Smooth muscle cell of the pulmonary artery (primary cell): ENCODE results near the gene CLEC4C. TPM values are rescaled to one million over a fixed set of nuclear protein-coding genes. Genes with fewer than 3 reads are reported as not detected.

Experiments used
- total RNA-seq: library from RNA; depleted of rRNA; stranded (reverse); fragments of >200 nt; gene quantifications from 2 replicates; pipeline ENCODE4 v1.2.3, GENCODE V29; 2014

The CLEC4C gene, protein sequence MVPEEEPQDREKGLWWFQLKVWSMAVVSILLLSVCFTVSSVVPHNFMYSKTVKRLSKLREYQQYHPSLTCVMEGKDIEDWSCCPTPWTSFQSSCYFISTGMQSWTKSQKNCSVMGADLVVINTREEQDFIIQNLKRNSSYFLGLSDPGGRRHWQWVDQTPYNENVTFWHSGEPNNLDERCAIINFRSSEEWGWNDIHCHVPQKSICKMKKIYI
- total RNA-seq, result not detected in 2 replicates

DNA sequence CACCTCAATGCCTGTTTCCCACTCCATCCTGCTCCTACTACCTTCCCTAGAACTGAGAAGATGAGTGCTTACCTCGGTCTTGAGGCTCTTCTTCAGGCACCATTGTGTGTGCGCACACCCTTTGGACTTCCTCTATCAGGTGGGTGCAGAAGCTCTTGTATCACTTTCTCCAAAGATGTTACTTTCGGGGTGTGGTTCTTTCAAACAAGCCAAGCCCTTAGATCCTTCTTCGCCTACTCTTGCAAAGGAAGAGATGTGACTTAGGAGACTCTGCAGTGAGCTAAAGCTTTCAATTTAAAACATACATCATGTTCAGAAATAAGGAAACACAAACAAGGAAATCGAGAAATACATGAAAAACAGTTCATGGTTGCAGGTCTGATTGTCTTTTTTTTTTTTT is at the start of gene CLEC4C:
Gene CLEC4C, minus strand, starts transcription at position 130 of the 400 bp plus-strand sequence. Its CDS starts 27 bp downstream, at position 103.

DNA sequence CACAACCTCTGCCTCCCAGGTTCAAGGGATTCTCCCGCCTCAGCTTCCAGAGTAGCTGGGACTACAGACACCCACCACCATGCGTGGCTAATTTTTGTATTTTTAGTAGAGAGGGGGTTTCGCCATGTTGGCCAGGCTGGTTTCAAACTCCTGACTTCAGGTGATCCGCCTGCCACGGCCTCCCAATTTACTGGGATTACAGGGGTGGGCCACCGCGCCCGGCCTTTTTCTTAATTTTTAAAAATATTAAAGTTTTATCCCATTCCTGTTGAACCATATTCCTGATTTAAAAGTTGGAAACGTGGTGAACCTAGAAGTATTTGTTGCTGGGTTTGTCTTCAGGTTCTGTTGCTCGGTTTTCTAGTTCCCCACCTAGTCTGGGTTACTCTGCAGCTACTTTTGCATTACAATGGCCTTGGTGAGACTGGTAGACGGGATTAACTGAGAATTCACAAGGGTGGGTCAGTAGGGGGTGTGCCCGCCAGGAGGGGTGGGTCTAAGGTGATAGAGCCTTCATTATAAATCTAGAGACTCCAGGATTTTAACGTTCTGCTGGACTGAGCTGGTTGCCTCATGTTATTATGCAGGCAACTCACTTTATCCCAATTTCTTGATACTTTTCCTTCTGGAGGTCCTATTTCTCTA is 41.8 kb upstream of the CLEC4C start, which contains the start of gene NANOG:
Gene NANOG, plus strand, starts transcription at position 519 of the 645 bp plus-strand sequence. CDS start 213 bp downstream, outside the sequence.

DNA sequence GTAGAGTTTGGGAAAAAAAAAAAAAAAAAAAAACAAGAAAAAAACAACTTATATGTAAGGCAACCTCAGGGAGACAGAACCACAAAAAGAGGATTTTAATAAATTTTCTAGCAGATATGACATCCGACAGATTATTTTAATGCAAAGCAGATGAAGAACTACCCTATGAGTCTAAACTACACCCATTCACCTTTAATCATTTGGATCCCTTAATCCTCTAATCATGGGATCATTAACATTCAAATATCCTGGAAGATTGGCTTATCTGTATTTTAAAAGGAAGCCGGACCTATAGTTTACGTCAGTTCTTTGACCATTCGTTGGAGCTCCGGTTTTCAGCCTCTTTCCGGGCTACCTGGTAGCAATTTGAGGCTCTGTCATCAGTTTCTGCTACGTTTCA is 36.0 kb downstream of the CLEC4C start, which contains the start of gene DPPA3:
Gene DPPA3, plus strand, starts transcription at position 301 of the 400 bp plus-strand sequence. CDS start 138 bp downstream, outside the sequence.

DNA sequence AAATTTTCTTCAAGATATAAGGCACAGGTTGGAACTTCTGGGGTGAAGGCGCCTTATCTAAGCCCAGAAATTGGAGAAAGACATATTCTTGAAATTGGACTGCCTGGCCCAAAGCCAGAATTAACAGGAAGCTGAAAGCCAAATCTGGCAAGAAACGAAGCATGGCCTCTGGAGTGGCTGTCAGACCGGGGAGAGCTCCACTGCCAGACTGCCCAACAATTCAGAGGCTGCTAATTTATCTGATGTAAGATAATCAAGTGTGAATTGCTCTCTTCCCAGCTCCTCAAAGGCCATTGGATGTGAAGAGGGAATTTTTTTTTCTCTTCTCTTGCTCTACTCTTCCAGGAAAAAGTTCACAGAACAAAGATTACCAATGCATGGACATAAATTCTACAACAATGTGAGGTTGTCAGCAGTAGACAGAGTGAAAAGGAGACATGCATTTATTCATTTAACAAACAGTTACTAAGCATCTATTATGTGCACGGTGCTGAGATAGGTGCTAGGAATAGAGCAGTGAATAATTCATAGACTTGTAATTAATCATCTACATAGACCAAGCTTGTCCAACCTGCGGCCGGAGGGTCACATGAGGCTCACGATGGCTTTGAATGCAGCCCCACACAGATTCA is 51.5 kb downstream of the CLEC4C start, which contains the start of gene GDF3:
Gene GDF3, minus strand, starts transcription at position 210 of the 632 bp plus-strand sequence. Its CDS starts 47 bp downstream, at position 163.

Other genes with a start within 250 kb of the CLEC4C start
- gene CD163, start 243.6 kb downstream of the CLEC4C start, total RNA-seq, result not detected in 2 replicates
- gene APOBEC1, start 81.5 kb downstream of the CLEC4C start, total RNA-seq, result not detected in 2 replicates
- not detected in 2 replicates for gene GDF3, start 51.6 kb downstream of the CLEC4C start, total RNA-seq
- gene DPPA3, start 35.9 kb downstream of the CLEC4C start, total RNA-seq, result not detected in 2 replicates
- gene NANOGNB, start 17.8 kb upstream of the CLEC4C start, total RNA-seq, result not detected in 2 replicates
- not detected in 2 replicates for gene NANOG, start 42.0 kb upstream of the CLEC4C start, total RNA-seq
- gene SLC2A14, start 125.5 kb upstream of the CLEC4C start, total RNA-seq, result 0.13 TPM in 1 of 2 replicates, not detected in the other
- 180 and 327 TPM in 2 replicates for gene SLC2A3, start 188.8 kb upstream of the CLEC4C start, total RNA-seq